Skin of body (tissue), 2 donors: ENCODE data around the gene NCOA7. TPM values are rescaled to one million over a fixed set of nuclear protein-coding genes. Genes with fewer than 3 reads are reported as not detected.
"Not testable (repeated sequence)": the region's sequence is repeated elsewhere in the genome, so short reads cannot be mapped to it uniquely, and the experiment has no call there.

Experiments used
- DNase-seq: peaks from one replicate; lab custom pipeline; 2025; lab: John Stamatoyannopoulos, UW
- total RNA-seq: library from RNA; depleted of rRNA; stranded (reverse); fragments of >200 nt; gene quantifications from one replicate; pipeline ENCODE4 v1.2.3, GENCODE V29; 2014

NCOA7 gene
- total RNA-seq, 1 donor from 2014 or later, result 30.8 TPM

DNA sequence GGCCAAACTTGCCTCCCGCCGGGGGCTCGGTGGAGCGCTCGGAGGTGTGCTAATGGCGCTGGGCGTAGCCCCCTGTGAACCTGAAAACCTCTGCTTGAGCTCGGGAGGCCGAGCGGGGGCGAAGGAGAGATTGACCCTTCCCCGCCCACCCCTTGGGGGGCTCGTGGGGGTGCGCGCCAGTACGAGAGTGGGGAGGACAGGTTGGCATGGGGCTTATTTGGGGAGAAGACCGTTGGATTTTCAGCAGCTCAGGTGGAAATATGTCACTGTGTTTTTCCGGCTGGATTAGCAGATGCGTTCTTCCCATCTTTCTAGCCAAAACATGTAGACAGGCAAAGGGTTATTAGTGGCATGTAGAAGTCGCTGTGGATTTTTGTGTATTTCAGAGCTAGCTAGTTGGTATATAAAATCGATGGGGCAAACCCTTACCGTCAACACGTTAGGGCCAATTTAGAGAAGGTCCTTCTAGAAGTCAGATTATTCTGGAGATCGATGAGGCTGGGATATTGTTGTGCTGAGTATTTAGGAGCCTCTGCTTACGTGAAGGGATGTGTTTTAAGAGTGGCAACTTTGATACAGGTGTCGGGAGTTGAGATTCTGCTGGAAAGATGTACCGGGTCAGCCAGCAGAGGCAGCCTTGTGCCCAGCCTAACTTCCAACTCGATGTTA lies 525 bp downstream of the NCOA7 start:
- DNase-seq, result peak; percentile 38

DNA sequence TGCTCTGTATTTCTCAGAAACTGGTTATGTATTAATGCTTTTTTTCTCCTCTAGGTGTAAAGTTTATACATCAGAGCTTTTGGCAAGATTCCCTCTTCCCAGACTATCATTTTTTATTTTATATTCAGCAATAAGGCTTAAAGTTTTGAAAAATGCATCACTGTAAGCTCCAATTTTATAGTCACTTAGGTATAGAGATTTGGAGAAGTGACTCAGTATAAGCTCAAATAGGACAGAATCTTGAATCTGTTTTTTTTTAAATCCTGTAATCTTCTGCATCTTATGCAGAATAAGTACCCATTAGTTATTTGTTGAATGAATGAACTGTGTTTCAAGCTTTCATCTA lies 1.0 kb downstream of the NCOA7 start:
- DNase-seq, result no peak

DNA sequence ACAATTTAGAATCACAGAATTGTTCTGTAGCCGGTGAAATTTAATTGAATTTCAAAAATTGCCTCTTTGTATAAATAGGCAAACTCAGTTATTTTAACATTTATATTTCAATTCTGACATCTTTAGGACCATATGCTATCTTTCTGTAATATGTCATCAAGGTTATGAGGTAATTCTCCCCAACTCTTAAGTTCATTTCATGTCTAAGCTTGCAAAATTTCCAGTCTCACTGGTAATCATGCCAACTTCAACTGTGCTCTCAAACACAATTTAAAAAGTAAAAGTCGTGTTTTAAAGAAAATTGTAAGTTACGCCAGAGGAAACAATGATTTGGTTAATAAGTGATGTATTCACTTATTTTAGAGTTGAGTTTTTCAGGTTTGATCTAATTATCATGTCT lies 1.4 kb downstream of the NCOA7 start:
- DNase-seq, result no peak

DNA sequence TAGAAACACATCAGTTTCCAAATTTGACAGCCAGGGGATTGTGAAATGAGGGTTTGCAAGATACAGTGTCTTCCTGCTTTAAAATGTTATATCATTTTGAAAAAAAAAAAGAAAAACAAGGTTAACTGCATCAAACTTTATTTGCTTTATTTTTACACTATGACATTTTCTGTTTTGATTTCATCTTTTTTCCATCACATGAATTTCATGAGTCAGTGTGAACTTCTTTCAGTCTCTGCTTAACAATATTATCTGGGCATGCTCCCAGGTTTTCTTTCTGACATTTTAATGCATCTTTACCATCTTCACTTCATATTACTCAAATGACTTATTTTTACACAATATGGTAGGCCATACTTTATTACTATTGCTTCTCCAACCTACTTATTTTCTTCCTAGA lies 1.9 kb downstream of the NCOA7 start:
- peak; percentile 21 for DNase-seq

DNA sequence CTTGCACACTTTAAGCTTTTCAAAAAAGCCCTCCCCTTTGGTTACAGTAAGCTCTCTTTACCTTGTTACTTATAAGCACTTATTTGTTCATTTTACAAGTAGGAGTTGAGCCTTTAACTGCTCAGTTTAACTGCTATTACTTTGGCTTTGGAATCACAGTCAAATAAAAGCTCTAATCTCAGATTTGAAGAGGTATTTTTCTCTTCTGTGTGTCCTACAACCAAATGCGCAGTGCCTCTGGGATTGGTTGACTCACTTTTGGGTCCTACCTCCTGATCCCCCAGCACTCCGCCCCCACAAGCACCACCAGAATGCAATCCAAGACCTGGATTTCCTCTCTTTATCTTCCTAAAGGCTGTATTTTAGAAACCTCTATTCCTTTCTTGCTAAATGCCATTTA lies 2.5 kb downstream of the NCOA7 start:
- no peak for DNase-seq

DNA sequence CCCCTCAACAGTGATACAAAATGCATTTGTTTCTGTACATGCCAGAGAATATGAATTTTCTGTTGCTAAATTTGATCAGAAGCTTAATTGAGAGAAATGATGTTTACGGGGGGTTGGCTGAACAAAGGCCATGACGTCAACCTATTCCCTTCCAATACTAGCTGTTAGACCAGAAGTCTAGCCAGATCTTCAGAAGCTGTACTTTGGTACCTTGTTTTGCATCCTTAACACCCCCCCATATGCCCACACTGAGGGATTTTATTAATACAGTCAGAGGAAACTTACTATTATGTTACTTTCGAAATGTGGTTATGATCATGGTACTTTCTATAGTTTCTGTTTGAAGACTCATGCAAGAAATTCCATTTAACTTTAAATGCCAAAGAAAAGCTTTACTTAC lies 3.1 kb downstream of the NCOA7 start:
- no peak for DNase-seq

DNA sequence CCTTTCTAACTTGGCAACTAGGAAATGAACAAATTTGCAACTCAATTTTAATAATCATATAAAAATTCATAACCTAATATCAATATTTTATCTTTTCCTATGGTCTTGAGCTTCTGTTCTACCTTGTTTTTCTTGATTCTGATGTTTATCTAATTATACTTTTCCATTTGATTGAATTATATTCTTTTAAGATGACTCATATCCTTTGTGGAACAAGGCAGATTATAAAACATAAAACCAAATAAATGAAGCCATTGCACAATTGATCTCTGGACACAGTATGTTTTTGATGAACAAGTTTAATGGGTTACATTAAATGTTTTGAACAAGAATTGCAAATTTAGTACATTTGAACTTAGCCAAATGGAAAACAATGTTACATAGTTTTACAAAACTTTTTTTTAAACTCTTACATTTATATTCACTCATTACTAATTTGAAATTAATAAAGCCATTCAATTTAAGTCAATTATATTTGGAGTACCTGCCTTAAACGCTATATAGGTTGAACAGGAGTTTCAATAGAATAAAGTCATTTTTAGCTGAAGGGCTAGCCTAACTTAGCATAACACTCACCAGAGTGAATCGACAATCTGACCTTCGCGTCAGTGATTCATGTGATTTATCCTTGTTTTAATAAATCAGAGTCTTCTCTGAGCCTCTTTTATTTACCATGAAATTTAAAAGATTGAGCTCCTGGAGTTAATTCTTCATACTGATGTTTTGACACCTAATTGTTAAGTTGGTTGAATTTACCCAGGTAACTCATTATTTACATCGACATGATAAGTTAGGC lies 3.8 kb downstream of the NCOA7 start:
- DNase-seq, result no peak

DNA sequence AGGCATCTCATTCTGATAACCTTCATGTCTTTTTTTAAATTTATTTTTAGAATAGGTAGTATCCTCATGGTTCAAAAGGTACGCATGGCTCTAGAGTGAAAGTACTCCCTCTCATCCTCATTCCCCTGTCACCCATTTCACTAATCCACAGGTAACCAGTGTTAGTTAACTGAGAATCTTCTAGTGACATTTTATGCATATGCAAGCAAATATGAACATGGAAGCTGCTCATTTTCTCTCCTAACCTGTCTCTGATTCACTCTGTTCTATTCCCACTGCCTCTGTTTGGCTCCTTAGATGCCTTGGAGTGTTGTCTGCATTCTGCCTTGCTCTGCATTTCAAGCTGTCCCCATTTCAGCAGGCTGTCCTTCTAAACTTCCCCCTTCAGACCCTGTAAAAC lies 4.5 kb downstream of the NCOA7 start:
- no peak for DNase-seq

DNA sequence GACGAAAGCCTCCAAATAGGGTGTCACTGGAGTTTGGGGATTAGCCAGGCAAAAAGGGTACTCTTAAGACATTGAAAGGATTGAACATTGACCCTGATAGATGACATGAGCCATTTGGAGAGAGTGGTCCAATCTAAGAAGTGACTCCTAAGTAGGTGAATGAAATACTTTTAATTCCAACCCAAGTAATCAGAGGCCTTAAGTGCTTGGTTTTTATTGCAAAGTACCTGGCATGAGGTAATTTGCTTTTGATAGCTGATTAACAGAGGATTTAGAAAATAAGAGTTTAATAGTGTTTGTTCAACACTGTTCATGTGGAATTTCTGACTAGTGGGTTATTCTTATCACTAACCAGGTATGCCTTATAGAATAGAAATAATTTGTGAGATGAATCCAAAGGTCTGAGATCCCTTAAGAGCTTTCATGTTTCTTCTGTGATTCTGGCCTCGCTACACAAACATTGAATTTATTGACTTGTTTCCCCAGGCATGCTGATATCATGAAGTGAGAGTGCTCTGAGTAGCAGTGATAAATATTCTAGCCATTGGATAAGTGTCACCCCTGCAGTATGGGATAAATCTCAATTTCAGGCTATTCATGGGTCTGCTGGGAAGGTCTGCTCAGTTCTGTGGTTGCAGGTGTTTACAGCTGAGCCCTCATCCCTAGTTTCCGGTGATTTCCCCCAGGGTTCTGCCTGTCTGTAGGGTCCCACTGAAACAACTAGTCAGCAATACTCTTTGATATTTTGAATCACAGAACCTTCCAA lies 6.5 kb downstream of the NCOA7 start:
- DNase-seq, result no peak

DNA sequence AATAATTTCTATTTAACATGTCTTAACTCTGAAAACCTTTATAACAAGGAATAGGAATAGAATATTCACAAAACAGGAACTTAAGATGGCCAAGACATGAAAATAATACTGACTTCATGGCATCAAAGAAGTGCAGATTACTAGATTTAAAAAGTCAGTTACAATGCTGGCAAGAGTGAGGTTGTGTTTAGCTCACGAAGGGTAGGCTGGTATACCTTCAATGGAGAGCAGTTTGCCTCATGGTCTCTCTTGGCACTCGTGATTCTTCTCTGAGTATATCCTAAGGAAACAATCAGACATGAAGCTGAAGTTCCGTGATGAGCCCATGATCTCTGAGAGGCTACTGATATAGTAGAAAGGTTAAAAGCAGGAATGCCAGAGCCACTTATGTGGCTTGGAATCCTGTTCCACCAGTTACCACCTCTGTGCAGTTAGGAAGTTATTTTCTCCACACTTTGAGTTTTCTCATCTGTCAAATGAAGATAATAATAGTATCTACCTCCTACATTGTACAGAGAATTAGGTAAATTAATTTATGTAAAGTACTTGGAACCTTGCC lies 7.2 kb downstream of the NCOA7 start:
- no peak for DNase-seq

DNA sequence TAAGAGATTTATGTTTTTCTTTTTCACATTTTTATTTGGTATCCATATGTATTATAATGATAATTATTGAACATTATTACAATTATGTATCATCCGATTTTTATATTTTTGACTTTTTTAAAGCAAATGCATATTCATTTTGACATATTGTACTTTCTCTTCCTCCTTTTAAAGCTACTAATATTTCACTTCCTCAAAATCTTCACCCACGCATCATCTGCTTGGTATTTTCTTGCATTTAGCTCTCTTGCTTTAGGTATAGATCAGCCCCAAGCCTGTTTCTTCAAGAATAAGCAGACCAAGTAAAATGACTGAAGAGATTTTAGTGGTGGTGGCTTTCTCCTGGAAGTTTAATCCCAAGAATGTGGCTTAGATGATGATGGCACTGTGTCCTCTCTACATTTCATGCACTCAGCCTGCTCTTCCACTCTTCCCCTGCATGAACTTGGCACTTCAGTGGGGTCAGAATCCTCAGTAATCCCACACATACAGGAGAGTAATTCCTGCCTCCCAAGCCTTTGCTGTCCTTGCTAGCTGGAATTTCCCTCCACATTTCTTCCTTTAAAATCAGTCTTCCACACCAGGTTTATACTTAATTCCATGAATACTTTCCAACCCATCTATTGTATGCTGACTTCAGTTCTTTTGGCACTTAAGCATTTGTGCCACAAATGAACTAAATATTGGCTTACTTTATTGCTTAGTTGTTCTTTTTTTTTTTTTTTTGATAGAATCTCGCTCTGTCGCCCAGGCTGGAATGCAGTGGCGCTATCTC lies 8.2 kb downstream of the NCOA7 start:
- no peak for DNase-seq

DNA sequence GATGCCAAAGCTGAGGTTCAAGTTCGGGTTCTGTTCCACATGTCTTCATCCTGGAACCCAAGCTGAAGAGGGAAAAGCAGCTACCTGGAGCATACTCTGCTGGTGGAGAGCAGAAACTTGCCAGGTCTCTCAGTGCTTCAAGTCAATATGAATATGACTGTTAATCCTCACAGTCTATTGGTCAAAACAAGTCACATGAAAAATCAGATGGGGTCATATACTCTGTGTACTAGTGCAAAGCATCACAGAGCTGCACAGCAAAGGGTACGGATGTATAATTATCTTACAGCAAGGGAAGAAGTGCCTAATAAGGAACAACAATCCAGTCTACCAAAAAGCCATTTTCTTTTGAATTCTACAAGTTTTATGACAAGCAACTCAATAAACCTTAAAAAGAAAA lies 11.6 kb downstream of the NCOA7 start:
- no peak for DNase-seq

DNA sequence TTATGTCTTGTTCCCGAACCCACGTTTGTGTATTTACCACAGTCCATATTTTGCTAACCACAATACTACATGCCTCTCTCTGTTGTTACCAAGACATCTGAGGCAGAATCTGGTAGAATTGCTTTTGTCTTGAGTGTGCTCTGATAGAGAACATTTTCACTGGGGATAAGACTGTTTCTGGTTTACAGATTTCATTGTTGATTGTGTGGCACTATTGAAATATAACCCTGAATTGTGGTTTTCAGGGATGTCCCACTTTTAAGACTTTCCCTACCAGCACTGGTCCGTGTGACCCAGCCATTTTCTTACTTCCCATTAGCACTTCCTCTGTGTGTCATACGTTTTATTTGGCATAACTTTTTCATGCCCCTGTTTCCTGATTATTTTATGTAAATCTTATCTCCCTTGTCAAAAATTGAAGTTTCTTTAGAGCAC lies 12.2 kb downstream of the NCOA7 start:
- no peak for DNase-seq

DNA sequence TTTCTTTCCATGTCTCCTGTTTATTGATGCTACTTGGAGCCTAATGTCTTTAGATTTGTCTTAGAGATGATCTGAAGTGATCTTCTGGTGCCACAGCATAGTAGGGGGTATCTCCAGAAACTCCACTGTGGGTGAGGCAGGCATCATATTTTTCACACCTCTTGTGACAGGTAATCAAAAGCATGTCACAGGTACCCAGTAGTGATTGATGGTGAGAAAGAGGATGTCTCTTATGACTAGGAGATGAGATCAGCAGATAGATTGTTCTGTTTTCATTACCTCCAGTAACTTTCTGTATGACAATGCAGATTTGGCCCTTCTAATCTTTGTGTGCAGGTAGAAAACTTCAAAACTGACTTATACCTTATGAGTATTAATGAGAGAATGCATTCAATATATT lies 13.5 kb downstream of the NCOA7 start:
- DNase-seq, result no peak

DNA sequence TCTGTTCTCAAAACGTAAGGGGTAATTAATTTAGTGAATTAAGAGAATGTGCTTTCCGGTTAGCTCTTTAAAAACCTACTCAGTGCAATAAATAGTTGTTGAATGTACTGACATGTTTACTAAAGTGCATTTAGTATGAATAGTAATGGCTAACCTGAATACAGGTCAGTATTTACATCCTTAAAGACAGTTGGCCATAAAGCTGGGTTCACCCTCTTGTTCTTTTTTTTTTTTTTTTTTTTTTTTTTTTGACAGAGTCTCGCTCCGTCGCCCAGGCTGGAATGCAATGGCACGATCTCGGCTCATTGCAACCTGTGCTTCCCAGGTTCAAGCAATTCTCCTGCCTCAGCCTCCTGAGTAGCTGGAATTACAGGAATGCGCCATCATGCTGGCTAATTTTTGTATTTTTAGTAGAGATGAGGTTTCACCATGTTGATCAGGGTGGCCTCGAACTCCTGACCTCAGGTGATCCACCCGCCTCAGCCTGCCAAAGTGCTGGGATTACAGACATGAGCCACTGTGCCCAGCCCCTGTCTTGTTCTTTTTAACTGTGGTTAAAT lies 14.2 kb downstream of the NCOA7 start:
- DNase-seq, result not testable (repeated sequence)

DNA sequence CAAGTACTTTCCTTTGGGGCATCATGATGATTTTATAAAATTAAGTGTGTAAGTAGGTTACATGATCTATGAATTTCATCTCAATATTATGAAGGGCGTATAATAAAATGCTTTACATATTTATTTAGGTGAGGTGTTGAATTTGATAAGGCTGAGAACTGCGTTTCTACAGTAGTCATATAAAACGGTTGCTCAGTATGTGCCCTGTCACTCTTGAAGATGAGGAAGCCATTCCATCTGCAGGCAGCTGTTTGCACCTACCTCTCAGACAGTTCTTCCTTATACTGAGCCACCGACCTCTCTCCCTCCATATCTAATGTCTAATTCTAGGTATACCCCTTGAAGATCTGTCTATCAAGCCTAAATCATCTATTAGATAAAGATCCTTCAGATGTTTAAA lies 16.1 kb downstream of the NCOA7 start:
- no peak for DNase-seq

DNA sequence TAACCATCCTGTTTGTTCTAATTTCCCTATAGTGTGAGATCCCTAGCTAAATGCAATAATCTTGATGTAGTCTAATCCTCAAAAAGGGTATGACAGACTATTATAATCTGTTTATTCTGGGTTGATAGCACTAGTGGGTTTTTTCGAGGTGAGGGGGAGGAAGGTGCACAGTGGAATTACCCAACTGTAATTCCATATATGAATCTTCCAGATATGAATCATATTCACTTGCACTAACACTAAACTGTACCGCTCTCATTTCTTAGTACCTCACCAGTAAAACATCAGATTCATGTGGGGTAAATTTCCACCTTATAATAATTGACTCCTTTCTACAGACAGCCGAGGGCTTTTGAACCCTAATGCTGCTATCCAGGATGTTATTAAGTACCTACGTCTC lies 16.5 kb downstream of the NCOA7 start:
- no peak for DNase-seq

DNA sequence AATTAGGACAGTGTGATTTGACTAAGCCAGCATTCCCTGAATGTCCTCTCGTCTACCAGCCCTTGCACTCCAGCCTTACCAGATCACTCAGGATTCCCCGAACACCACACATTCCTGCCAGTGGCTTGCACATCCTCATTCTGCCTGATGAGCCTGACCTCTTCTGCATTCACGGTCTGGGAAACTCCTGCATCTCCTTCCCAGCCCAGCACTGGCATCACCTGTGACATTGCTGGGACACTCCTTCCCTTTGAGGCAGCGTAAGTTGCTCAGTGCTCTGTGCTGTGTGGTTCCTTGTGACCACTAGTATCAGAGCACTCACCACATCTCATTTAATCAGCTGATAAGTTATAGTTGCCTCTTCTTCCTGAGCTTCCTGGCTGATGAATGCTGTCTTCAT lies 17.3 kb downstream of the NCOA7 start:
- no peak for DNase-seq

DNA sequence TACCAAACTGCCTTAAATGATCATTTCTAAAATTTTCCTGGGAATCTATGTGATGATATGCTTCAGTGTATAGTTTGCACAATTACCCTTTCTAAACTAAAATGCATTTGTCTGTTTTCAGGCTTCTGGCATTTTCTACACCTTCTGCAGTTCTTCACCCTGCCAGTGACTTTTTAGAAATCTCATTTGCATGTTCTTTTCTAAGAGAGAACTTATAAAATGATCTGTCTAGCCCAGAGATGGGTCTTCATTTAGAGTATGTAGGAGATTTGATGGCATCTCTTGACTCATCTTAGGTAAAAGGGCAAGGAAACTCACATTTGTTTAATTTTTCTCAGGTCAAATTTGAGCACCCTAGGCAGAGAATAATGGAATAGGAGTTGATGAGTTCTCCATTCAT lies 17.8 kb downstream of the NCOA7 start:
- DNase-seq, result no peak

DNA sequence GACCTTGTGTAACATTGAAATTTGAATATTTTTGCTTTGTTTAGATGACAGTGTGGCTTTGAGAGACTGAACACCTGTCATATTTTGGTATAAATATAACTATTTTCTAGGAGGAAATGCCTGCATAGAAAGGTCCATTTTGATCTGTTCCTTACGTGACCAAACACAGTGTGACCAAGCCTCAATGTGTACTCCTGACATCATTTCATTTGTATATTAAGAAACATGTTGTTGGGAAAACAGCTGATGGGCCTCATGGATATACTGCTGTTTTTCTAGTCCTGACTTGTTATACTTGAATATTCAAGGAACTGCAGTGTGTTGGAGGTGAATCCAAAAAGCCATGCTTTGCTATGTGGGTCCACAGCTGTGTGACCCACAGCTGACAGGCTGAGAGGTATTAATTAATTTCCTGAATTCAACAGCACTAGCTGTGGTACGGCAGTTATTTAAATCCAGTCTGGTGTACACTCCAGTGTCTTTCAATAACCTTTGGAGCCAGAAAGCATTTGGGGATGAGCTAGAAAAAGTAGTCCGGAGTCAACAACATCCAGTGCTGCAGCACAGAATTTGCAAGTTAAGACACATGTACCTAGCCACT lies 18.9 kb downstream of the NCOA7 start:
- DNase-seq, result no peak

DNA sequence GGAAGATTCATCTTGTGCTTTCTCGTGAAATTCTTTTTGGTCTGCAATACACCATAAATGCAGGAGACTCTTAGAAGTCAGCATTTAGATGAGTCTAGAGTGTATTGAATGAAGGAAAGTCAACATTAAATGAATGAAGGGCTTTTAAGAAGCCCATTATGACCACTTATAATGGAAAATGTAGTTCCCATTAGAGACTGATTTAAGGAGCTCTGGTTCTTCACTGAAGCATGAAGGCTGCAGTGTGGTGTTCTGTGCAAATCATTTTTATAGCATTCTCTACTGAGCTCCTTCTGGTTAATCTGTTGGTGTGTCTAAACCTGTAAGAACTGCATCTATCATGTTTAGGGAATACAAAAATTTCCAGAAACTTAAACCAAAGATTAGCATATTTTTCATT lies 19.7 kb downstream of the NCOA7 start:
- no peak for DNase-seq
